EL (cell line): ENCODE measurements around the gene CDH3.

Source experiments
- DNase-seq: peaks from one replicate; pipeline ENCODE4 v3.0.0-alpha.2; 2016

The CDH3 gene

DNA sequence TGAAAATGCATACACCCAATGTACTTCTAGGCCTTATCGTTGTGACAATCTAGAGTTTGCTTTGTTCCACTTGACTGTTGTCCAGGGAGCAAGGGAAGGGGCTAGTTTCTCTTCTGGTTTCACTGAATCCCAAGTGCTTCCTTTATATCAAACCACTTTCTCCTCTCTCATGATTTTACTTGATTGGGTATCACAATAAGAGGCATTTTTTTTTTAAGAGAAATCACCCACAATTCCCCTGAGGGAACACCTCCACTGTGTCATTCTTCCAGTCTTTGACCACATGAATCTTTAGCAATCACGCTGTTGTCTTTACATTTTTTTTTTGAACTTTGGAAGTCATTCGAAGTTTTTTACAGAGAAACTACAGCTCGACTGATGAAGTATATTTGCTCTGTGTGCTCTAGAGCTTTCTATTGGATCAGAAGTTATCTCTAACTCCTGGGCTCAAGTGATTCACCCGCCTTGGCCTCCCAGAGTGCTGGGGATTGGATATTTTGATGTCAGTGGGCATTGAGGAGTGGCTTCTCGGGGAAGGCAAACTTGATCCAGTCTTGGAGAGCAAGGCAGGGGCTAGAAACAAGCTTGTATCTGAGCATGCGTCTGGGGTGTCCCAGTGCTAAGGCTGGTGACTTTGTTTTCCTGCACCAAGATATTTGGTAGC is 95.0 kb downstream of the CDH3 start:
- no peak for DNase-seq

DNA sequence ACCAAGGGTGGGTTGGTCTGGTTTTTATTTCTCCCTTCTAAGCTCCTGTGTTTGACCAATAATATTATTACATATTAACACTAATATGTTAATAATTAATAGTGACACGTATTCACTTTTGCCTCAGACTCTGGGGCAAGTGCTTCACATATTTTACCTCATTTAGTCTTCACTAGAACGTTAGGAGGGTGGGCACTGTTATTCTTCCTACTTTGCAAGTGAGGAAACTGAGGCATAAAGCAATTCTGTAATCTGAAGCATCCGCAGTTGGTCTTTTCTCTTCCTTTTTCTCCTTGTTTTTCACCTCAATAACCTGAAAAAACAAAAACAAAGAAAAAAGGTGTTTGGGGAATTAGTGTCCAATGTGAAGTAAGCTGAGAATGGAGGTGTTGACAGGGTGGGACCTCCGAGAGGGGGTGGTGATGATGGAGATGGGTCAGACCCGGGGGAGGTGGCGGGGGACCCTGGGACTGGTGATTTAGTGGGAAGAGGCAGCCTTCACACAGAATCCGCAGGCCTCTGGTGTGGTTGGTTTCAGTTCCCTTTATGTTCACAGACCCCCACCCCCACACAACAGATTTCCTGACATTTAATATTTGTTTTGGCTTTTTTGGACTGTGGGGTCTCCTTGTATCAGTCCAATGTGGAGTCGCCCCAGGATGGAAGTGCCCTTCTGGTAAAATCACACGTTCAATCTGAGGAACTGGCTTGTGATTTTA is 95.7 kb downstream of the CDH3 start:
- DNase-seq, result no peak

- no peak for DNase-seq
These were observed 98.6 kb downstream of the CDH3 start for GRCh38 chr16:68743664-68744063.

- DNase-seq, result no peak
These were observed 99.7 kb downstream of the CDH3 start for GRCh38 chr16:68744744-68745280.

GRCh38 chr16:68746951-68747350 is 101.8 kb downstream of the CDH3 start:
- no peak for DNase-seq

- DNase-seq, result no peak
These were observed 104.3 kb downstream of the CDH3 start for GRCh38 chr16:68749432-68749831.
